Activated T-cell treated with anti-CD3 and anti-CD28 coated beads, Interleukin-2, amount 50 U/mL, for 72 hours (primary cell): Measurements from ENCODE around the gene RERE. TPM values are rescaled to one million over a fixed set of nuclear protein-coding genes. Genes with fewer than 3 reads are reported as not detected.

Experiments
- ATAC-seq, 2 donors: fragments of 150-1000 bp; cut with Tn5 transposase; replicated peaks in 1 of 2; 2 replicates each; pipeline ENCODE4 v1.10.0; 2021; ENCODE audit warnings: moderate library complexity in 2 of 2, mild to moderate bottlenecking in 1 of 2
- DNase-seq, 2 donors: peaks; one replicate each; pipeline ENCODE4 v3.0.0; 2021 to 2022; ENCODE audit warnings: mixed read lengths in 1 of 2
- H3K27ac Mint-ChIP-seq: one replicate; pipeline ENCODE4 v1.8.0; 2022; ENCODE audit warnings: mild to moderate bottlenecking, moderate library complexity, mixed read lengths
- H3K27me3 Mint-ChIP-seq: one replicate; pipeline ENCODE4 v1.8.0; 2022; ENCODE audit warnings: low read depth, mixed read lengths
- H3K36me3 Mint-ChIP-seq, 2 donors: one replicate each; pipeline ENCODE4 v1.8.0; 2022; ENCODE audit warnings: mixed read lengths in 2 of 2, mild to moderate bottlenecking in 1 of 2; ENCODE audit not compliant: insufficient read depth in 2 of 2
- H3K4me1 Mint-ChIP-seq: one replicate; pipeline ENCODE4 v1.8.0; 2022; ENCODE audit warnings: low read depth, mixed read lengths
- H3K4me3 Mint-ChIP-seq, 2 donors: one replicate each; pipeline ENCODE4 v1.8.0; 2022; ENCODE audit warnings: mild to moderate bottlenecking in 2 of 2, mixed read lengths in 2 of 2, moderate library complexity in 2 of 2
- H3K9me3 Mint-ChIP-seq, 2 donors: one replicate each; pipeline ENCODE4 v1.8.0; 2022; ENCODE audit warnings: mixed read lengths in 2 of 2
- total RNA-seq, 2 donors: library from RNA; stranded (reverse); gene quantifications; one replicate each; pipeline ENCODE4 v1.2.3, GENCODE V29; 2022

The RERE gene
- total RNA-seq, 2 donors from 2014 or later = 98.7 to 105 TPM

DNA sequence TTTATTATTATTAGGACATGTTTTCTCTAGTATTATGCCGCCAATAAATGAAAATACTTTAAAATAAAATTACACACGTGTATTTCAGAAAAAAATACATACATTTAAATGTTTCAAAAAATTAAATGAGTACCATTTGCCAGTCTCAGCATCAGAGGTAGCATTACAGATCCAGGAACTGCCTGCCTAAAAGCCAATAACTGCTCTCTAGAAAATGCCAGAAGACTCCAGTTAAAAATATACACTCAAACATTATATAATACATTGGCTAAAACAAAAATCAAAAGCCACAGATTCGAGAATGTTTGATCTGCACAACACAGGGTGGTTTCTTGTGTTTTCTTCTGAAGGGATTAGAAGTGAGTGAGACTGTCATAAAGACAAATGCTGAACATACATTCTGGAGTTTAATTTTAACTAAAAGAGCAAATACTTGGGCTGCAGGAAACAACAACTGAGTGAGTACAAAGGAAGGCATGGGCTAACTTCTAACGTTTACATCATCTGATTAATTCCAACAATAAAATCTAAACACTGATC lies 105.5 kb downstream of the RERE start:
- Mint-ChIP-seq H3K27me3 (no peaks in the 10 kb centered on the region), H3K27ac (no peak overlapping the region), H3K9me3 (peaks cover 0 to 3% of the 10 kb centered on the region in 2 donors), H3K4me1 (peaks cover 23% of the 10 kb centered on the region), H3K4me3 (peak overlapping the region; percentile 72 to 82), H3K36me3 (peaks cover 3 to 5% of the 10 kb centered on the region in 2 donors)
- no peak for ATAC-seq
- DNase-seq = no peak

DNA sequence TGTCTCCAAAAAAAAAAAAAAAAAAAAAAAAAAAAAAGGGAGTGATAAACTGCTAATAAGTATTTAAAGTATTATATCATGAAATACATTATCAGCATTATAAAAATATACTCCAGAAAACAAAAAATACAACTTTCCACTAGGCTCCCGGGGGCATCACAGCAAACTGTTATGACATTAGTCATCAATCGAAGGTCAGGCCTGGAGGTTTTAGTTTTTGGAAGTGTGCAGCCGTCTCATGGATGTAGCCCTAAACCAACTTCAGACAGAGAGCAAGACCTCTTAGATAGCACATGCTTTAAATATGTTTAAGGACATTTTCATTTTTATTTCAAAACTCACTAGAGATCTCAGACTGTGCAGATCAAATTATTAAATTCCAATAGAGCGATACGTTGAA lies 106.3 kb downstream of the RERE start:
- ATAC-seq (no peak), DNase-seq (no peak)
- Mint-ChIP-seq H3K9me3 (peaks cover 0 to 3% of the 10 kb centered on the region in 2 donors), H3K4me3 (no peak overlapping the region), H3K27ac (peak overlapping the region; percentile 70), H3K36me3 (peaks cover 3 to 5% of the 10 kb centered on the region in 2 donors), H3K27me3 (no peaks in the 10 kb centered on the region), H3K4me1 (peaks cover 23% of the 10 kb centered on the region)

DNA sequence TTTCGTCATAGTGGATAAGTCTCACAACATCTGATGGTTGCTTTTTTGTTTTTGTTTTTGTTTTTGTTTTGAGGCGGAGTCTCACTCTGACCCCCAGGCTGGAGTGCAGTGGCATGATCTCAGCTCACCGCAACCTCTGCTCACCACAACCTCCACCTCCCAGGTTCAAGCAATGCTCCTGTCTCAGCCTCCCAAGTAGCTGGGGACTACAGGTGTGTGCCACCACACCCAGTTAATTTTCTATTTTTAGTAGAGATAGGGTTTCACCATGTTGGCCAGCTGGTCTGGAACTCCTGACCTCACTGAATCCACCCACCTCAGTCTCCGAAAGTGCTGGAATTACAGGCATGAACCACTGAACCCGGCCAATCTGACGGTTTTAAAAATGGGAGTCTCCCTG lies 109.2 kb downstream of the RERE start:
- Mint-ChIP-seq H3K9me3 (peaks cover 0 to 2% of the 10 kb centered on the region in 2 donors), H3K4me1 (peaks cover 22% of the 10 kb centered on the region), H3K27ac (no peak overlapping the region), H3K36me3 (peaks cover 3 to 5% of the 10 kb centered on the region in 2 donors), H3K4me3 (no peak overlapping the region), H3K27me3 (peaks cover 24% of the 10 kb centered on the region)
- ATAC-seq = no peak
- DNase-seq = no peak

DNA sequence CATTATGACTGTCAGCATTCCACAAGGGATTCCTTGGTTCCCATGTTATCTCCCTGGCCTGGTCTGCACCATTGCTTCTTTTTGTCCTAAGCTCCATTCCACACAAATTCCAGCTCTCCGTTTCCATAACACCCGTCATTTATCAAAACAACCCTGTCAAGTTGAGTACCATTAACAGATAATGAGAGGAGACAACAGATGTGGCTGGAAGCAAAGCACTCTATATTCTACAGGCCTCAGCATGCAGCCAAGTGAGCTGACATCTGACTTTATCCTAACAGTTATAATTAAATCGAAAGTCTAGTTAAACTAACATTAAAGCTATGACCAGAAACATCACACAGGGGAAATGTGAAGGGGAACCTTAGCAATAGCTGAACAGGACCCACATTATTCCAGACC lies 110.4 kb downstream of the RERE start:
- peaks cover 7% of the 10 kb centered on the region in 2 donors for H3K36me3 Mint-ChIP-seq
- peaks cover 0 to 2% of the 10 kb centered on the region in 2 donors for H3K9me3 Mint-ChIP-seq
- no peak overlapping the region for H3K4me3 Mint-ChIP-seq
- H3K27me3 Mint-ChIP-seq = peaks cover 24% of the 10 kb centered on the region
- H3K27ac Mint-ChIP-seq = no peak overlapping the region
- no peak for DNase-seq
- ATAC-seq = no peak
- H3K4me1 Mint-ChIP-seq = peaks cover 16% of the 10 kb centered on the region

DNA sequence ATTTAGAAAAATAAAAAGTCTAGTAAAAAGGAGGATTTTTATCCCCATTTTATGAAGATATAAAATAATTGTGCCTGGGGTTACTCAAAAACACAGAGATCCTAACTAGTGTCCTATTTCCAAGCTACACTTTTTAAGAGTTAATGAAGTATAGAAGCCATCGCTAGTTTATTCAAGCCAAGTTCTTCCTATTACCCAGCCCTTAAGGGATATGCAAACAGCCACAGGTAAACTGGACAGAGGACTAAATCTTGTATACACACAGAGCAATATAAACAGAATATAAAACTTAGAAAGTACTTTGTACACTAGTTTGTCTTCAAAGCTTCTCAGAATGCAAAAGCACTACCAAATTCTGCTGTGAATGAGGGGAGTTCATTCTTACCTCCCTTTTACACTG lies 111.1 kb downstream of the RERE start:
- no peak for ATAC-seq
- H3K27ac Mint-ChIP-seq = no peak overlapping the region

DNA sequence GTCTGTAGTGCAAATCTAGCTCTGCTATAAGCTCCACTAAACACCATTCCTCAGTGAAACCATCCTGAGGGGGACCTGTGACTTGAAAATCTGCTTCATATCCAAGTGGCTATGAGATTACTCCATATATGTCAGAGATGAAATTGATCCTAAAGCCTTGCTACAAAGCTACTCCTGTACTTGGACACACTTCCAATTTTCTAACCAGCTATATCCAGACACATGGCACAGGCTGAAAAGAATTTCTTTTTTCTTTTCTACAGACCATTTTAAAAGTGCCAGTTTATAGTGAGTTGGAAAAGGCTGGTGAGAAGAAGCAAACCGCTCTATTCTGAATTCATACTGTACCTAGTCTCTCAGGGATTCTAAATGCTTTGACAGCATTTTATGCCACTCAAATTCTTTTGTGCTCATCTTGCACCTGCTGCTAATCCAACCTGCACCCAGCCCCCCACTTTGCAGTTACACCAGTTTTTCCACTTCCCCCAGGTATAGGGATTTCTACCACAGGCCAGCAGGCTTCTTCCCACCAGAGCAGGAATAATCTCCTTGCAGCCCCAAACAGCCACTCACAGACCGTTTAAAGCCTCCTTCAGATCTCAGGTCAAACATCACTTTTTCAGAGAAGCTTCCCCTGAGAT lies 112.5 kb downstream of the RERE start:
- H3K36me3 Mint-ChIP-seq = peaks cover 11 to 13% of the 10 kb centered on the region in 2 donors
- H3K4me3 Mint-ChIP-seq = no peak overlapping the region
- DNase-seq (no peak), ATAC-seq (no peak)
- H3K27me3 Mint-ChIP-seq = peaks cover 24% of the 10 kb centered on the region
- H3K4me1 Mint-ChIP-seq = peaks cover 30% of the 10 kb centered on the region
- no peak overlapping the region for H3K27ac Mint-ChIP-seq
- H3K9me3 Mint-ChIP-seq = peaks cover 0 to 2% of the 10 kb centered on the region in 2 donors

More for the DNA sequence above, 111.1 kb downstream of the RERE start:
- Mint-ChIP-seq H3K36me3 (peaks cover 10 to 13% of the 10 kb centered on the region in 2 donors), H3K4me1 (peaks cover 20% of the 10 kb centered on the region), H3K9me3 (peaks cover 0 to 2% of the 10 kb centered on the region in 2 donors), H3K27me3 (peaks cover 24% of the 10 kb centered on the region), H3K4me3 (no peak overlapping the region)
- DNase-seq = no peak

DNA sequence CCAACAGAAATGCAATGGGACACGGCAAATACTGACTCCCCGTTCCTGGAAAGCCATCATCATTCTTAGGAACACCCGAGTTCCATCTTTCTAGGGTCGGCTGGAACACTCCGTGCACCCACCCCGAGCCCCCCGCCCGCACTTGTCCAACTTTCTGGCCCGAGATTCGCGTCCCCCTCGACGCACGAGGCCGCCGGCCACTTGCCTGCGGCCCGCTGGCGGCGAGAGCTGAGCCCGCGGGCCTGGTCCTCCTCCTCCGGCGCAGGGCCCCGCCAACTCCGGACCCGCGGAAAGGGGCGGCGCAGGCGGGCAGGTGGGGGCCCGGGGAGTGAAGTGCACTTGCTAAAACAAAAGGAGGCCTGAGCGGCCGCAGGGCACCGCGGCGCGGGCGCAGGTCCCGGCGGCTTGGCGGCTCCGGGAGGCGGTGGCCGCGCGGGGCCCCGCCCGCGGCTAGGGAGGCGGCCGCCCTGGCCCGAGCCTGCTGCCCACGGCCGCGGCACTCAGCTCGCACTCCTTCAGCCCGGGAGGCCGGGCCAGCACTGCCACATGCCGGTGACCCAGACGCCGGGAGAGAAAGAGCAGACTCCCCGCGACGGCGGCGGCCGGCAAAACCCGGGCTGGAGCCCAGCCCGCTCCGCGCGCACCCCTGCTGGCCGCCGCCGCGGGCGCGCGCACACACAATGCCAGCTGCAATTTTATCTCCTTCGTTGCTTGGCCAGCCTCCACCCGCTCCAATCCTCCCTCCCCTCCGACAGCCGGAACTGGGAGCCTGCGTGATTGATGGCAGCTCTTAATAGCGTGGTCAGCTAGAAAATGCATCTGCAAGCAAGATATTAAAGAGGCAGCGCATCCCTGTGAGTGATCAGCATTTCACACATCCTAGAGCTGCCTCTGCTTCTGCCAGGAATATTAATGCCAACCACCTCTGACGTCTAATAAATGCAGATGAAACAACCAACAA lies 114.3 kb downstream of the RERE start:
- H3K27me3 Mint-ChIP-seq = peaks cover 24% of the 10 kb centered on the region
- DNase-seq (peak; percentile 85 to 86), ATAC-seq (peak; percentile 66 to 71)
- H3K9me3 Mint-ChIP-seq = no peaks in the 10 kb centered on the region
- H3K4me3 Mint-ChIP-seq = peak overlapping the region; percentile 91 to 95
- H3K27ac Mint-ChIP-seq = peak overlapping the region; percentile 71
- peaks cover 10 to 15% of the 10 kb centered on the region in 2 donors for H3K36me3 Mint-ChIP-seq
- H3K4me1 Mint-ChIP-seq = peaks cover 42% of the 10 kb centered on the region

DNA sequence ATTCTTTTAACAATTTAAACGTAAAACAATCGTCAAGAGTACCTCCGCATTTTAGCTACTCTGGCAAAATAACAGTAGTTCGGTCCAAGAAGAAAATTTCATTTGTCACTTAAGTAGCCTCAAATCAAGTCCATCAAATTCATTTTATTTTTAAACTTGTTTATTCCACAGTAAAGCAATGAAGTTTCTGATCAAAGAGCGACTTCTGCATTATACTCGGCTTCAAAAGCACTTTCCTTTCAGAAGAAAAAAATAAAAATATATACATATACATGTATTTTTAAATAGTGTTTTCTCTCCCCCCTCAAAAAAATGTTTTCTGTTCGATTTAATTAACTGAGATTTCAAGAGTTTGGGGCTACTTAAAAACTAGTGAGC lies 115.0 kb downstream of the RERE start:
- H3K27ac Mint-ChIP-seq = peak overlapping the region; percentile 91
- H3K4me1 Mint-ChIP-seq = peaks cover 42% of the 10 kb centered on the region
- no peak for ATAC-seq
- H3K4me3 Mint-ChIP-seq = peak overlapping the region; percentile 91 to 95
- H3K9me3 Mint-ChIP-seq = no peaks in the 10 kb centered on the region
- DNase-seq = no peak
- peaks cover 10 to 15% of the 10 kb centered on the region in 2 donors for H3K36me3 Mint-ChIP-seq
- peaks cover 24% of the 10 kb centered on the region for H3K27me3 Mint-ChIP-seq

DNA sequence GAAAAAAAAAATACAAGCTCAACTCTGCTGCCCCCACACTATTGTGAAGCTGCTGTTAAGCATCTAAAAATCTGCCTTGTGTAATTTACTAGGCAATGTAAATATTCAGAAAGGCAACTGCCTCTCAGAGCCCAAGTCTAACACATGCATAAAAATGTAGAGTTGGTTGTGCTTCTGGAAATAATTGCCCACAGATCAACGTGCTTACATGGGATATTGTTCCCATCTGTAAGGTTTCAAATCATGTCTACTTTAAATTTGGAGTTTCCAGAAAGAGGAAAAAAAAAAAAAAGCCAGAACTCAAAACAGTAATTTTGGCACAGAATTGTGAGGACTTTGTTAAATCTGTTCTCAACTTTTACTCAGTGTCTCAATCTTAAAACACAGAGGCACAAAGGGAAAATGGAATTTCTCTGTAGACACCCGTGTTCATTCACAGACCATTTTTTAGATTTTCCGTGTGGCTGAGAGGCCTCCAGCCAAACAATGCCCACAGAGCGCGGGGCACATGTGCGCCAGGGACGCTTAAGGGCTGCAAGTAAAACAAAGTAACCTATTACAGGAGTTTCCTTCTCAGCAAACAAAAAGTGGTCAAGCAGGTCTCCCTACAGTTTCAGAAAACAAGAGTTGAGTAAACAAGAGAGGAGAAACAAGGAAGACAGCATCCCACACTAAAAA lies 115.5 kb downstream of the RERE start:
- H3K36me3 Mint-ChIP-seq = peaks cover 9 to 15% of the 10 kb centered on the region in 2 donors
- H3K4me1 Mint-ChIP-seq = peaks cover 42% of the 10 kb centered on the region
- no peaks in the 10 kb centered on the region for H3K9me3 Mint-ChIP-seq
- peak overlapping the region; percentile 91 for H3K27ac Mint-ChIP-seq
- peak; percentile 13 to 19 for DNase-seq
- no peak for ATAC-seq
- H3K27me3 Mint-ChIP-seq = peaks cover 24% of the 10 kb centered on the region
- H3K4me3 Mint-ChIP-seq = peak overlapping the region; percentile 91 to 95

DNA sequence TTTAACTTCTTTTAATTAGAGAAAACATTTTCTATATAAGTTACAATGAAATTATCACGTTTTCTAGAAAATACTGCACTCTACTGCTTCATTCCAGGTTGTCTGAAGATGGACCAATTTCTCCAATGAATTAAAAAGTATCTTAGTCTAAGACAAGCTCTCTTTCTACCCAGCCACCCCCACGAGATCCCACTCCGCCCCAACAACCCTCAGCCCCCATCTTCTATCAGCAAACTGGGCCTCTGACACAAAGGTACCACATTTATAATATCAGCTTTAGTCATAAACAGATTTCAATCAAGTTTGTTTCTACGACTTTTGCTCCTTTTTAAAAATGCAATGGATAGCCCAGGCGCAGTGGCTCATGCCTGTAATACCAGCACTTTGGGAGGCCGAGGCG lies 117.8 kb downstream of the RERE start:
- H3K36me3 Mint-ChIP-seq = peaks cover 9 to 15% of the 10 kb centered on the region in 2 donors
- no peak for DNase-seq
- ATAC-seq = no peak
- H3K27me3 Mint-ChIP-seq = peaks cover 14% of the 10 kb centered on the region
- H3K9me3 Mint-ChIP-seq = no peaks in the 10 kb centered on the region
- H3K4me3 Mint-ChIP-seq = peak overlapping the region; percentile 25 to 91
- H3K4me1 Mint-ChIP-seq = peaks cover 55% of the 10 kb centered on the region
- H3K27ac Mint-ChIP-seq = no peak overlapping the region

DNA sequence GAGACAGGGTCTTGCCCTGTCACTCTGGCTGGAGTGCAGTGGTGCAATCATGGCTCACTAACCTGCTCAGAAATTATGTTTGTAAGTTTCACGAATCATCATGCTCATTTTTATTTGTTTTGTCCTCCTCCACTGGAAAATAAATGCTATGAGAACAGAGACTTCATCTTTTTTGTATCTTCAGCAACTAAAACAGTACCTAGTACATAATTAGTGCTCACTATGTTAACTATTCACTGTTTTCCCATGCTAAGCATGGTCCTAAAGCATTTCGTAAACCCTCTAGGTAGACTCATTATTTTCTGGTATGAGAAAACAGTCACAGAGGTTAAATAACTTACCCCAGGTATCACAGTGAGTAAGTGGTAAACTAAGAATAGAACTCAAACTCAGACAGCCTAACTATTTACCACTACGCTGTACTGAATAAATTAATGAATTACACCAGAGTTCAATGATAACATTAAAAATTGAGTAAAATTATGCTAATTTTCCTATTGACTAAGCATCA lies 118.4 kb downstream of the RERE start:
- H3K9me3 Mint-ChIP-seq = no peaks in the 10 kb centered on the region
- peaks cover 7% of the 10 kb centered on the region for H3K27me3 Mint-ChIP-seq
- no peak for ATAC-seq
- H3K36me3 Mint-ChIP-seq = peaks cover 9 to 17% of the 10 kb centered on the region in 2 donors
- no peak for DNase-seq
- H3K4me3 Mint-ChIP-seq = peak overlapping the region; percentile 2 to 53
- peak overlapping the region; percentile 59 for H3K27ac Mint-ChIP-seq
- H3K4me1 Mint-ChIP-seq = peaks cover 62% of the 10 kb centered on the region

DNA sequence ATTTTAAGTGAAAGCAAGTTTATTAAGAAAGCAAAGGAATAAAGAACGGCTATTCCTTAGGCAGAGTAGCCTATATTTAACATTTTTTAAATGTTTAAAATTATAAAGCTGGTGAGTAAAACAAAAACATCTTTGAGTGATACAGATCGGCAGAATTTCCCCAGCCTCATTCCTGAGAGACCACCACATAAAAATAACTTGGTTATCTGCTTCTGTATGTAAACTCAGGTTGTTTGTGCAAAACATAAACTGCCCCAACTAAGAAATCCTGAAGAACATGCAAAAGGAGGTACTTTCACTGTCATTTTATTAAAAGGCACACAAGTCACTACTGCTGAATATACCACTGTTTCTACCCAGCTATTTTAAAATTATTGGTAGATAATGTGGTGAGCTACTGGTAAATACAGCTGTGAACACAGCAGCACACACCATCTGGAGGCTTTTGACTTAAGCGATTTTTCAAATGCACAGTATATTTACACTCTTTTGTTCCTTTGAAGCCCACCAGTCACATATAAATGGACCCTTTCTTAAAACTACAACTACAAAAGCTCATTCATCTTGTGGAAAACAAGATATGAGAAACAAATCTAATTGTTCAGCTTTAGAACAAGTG lies 119.3 kb downstream of the RERE start:
- Mint-ChIP-seq H3K27me3 (no peaks in the 10 kb centered on the region), H3K4me3 (no peak overlapping the region), H3K36me3 (peaks cover 7 to 19% of the 10 kb centered on the region in 2 donors), H3K4me1 (peaks cover 61% of the 10 kb centered on the region), H3K27ac (no peak overlapping the region), H3K9me3 (no peaks in the 10 kb centered on the region)
- ATAC-seq (no peak), DNase-seq (no peak)
